T-helper 1 cell (primary cell): ENCODE results near the gene CRIP2.

ENCODE experiments used
- DNase-seq, 5 donors: peaks; one replicate each; pipeline ENCODE4 v3.0.0-alpha.2; 2012 to 2020

The CRIP2 gene

GRCh38 chr14:105500036-105500725, 25.6 kb downstream of the CRIP2 start:
- DNase-seq, result peak in 1 of 5 donors; percentile 12

- DNase-seq, result no peak
Measured at GRCh38 chr14:105500726-105501101, 26.1 kb downstream of the CRIP2 start.

- peak in 1 of 5 donors; percentile 10 for DNase-seq
Measured at GRCh38 chr14:105501504-105502291, 27.1 kb downstream of the CRIP2 start.

- DNase-seq, result peak in 1 of 5 donors; percentile 13
Measured at GRCh38 chr14:105502446-105503295, 28.1 kb downstream of the CRIP2 start.

- no peak for DNase-seq
Measured at GRCh38 chr14:105503296-105503640, 28.6 kb downstream of the CRIP2 start.

- peak in 1 of 5 donors; percentile 20 for DNase-seq
Measured at GRCh38 chr14:105503935-105504692, 29.5 kb downstream of the CRIP2 start.

- DNase-seq, result peak in 1 of 5 donors; percentile 13
Measured at GRCh38 chr14:105505101-105505500, 30.5 kb downstream of the CRIP2 start.

- DNase-seq, result no peak
Measured at GRCh38 chr14:105507247-105507646, 32.6 kb downstream of the CRIP2 start.

GRCh38 chr14:105508069-105508468, 33.4 kb downstream of the CRIP2 start:
- DNase-seq, result peak in 1 of 5 donors; percentile 12

GRCh38 chr14:105508601-105509000, 34.0 kb downstream of the CRIP2 start:
- DNase-seq, result no peak

- DNase-seq, result no peak
Measured at GRCh38 chr14:105517096-105517495, 42.5 kb downstream of the CRIP2 start.

- DNase-seq, result no peak
Measured at GRCh38 chr14:105519946-105520698, 45.5 kb downstream of the CRIP2 start.

GRCh38 chr14:105525326-105525725, 50.7 kb downstream of the CRIP2 start:
- DNase-seq, result no peak

GRCh38 chr14:105525861-105526775, 51.5 kb downstream of the CRIP2 start, which contains the start of gene TMEM121:
Gene TMEM121 (plus strand): TSS chr14:105526583. CDS start chr14:105528835, 2,252 bp downstream.
- peak in 1 of 5 donors; percentile 53 for DNase-seq

- no peak for DNase-seq
Measured at GRCh38 chr14:105526776-105527380, 52.3 kb downstream of the CRIP2 start.

- no peak for DNase-seq
Measured at GRCh38 chr14:105527381-105527825, 52.8 kb downstream of the CRIP2 start.

GRCh38 chr14:105527826-105528585, 53.4 kb downstream of the CRIP2 start:
- DNase-seq, result peak; percentile 54 to 78 (median 72)

GRCh38 chr14:105528586-105529318, 54.1 kb downstream of the CRIP2 start:
- no peak for DNase-seq

GRCh38 chr14:105529319-105529568, 54.6 kb downstream of the CRIP2 start:
- DNase-seq, result no peak
